ENCODE results near the gene COL18A1.

- TF ChIP-seq, protein P1, sequence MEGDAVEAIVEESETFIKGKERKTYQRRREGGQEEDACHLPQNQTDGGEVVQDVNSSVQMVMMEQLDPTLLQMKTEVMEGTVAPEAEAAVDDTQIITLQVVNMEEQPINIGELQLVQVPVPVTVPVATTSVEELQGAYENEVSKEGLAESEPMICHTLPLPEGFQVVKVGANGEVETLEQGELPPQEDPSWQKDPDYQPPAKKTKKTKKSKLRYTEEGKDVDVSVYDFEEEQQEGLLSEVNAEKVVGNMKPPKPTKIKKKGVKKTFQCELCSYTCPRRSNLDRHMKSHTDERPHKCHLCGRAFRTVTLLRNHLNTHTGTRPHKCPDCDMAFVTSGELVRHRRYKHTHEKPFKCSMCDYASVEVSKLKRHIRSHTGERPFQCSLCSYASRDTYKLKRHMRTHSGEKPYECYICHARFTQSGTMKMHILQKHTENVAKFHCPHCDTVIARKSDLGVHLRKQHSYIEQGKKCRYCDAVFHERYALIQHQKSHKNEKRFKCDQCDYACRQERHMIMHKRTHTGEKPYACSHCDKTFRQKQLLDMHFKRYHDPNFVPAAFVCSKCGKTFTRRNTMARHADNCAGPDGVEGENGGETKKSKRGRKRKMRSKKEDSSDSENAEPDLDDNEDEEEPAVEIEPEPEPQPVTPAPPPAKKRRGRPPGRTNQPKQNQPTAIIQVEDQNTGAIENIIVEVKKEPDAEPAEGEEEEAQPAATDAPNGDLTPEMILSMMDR (IDR thresholded peaks at IDR 0.05; ENCODE audit: low read depth, low read length) = no peak
- TF ChIP-seq, protein P2, sequence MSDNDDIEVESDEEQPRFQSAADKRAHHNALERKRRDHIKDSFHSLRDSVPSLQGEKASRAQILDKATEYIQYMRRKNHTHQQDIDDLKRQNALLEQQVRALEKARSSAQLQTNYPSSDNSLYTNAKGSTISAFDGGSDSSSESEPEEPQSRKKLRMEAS (IDR thresholded peaks at IDR 0.05; ENCODE audit: low read depth, low read length) = no peak
- no peak for TF ChIP-seq POLR2A (IDR thresholded peaks at IDR 0.05; ENCODE audit: extremely low read depth, insufficient read length)
These were observed 60.8 kb downstream of the COL18A1 start for GRCh38 chr21:45465611-45466329.

All from NB4 (cell line).